Osteoblast (primary cell): Measurements from ENCODE around the gene HIVEP2. TPM values are rescaled to one million over a fixed set of nuclear protein-coding genes. Genes with fewer than 3 reads are reported as not detected.

Experiments
- DNase-seq: peaks from one replicate; pipeline ENCODE4 v3.0.0; 2011; ENCODE audit warnings: low spot score, mixed read lengths; ENCODE audit not compliant: insufficient read length; ENCODE audit errors: missing footprints
- H2AFZ ChIP-seq: 2 replicates; pipeline ENCODE4 v1.6.0; 2011; ENCODE audit warnings: mild to moderate bottlenecking, low read length
- H3K27ac ChIP-seq: 2 replicates; pipeline ENCODE4 v1.5.1; 2011; ENCODE audit warnings: mild to moderate bottlenecking, low read depth, low read length, moderate library complexity
- H3K27me3 ChIP-seq: 2 replicates; pipeline ENCODE4 v1.6.0; 2012; ENCODE audit warnings: mild to moderate bottlenecking, control low read depth, inconsistent platforms, low read length, moderate library complexity; ENCODE audit not compliant: insufficient read depth
- H3K36me3 ChIP-seq: 2 replicates; pipeline ENCODE4 v1.5.1; 2011; ENCODE audit warnings: mild to moderate bottlenecking, low read length, control low read depth, moderate library complexity; ENCODE audit not compliant: insufficient read depth
- H3K4me1 ChIP-seq: 2 replicates; pipeline ENCODE4 v1.5.1; 2011; ENCODE audit warnings: mild to moderate bottlenecking, low read length, control low read depth, moderate library complexity; ENCODE audit not compliant: insufficient read depth
- H3K4me2 ChIP-seq: 2 replicates; pipeline ENCODE4 v1.6.0; 2011; ENCODE audit warnings: mild to moderate bottlenecking, low read length; ENCODE audit not compliant: insufficient read depth
- H3K4me3 ChIP-seq: fragments of 200-600 bp; sonication (generic); 3 replicates; pipeline ENCODE4 v1.5.1; 2012; ENCODE audit warnings: mild to moderate bottlenecking, low read length, inconsistent platforms; ENCODE audit not compliant: insufficient read depth
- H3K79me2 ChIP-seq: 2 replicates; pipeline ENCODE4 v1.6.0; 2012; ENCODE audit warnings: mild to moderate bottlenecking, low read length, control low read depth, inconsistent platforms; ENCODE audit not compliant: insufficient read depth
- H3K9me3 ChIP-seq: 2 replicates; pipeline ENCODE4 v1.5.1; 2011; ENCODE audit warnings: low read depth, low read length, control low read depth
- H4K20me1 ChIP-seq: 2 replicates; pipeline ENCODE4 v1.6.0; 2012; ENCODE audit warnings: mild to moderate bottlenecking, low read length, control low read depth; ENCODE audit not compliant: insufficient read depth
- total RNA-seq: library from RNA; depleted of rRNA; stranded (reverse); fragments of >200 nt; gene quantifications from 2 replicates; pipeline ENCODE4 v1.2.3, GENCODE V29; 2012
- TF ChIP-seq, protein P1 (sequence below): IDR thresholded peaks from 2 replicates; pipeline ENCODE4 v1.5.1; 2011; ENCODE audit warnings: mild to moderate bottlenecking, low read depth, low read length, moderate library complexity; ENCODE audit errors: extremely low read depth

HIVEP2 gene
- total RNA-seq, 1 donor, result 30.4 TPM

DNA sequence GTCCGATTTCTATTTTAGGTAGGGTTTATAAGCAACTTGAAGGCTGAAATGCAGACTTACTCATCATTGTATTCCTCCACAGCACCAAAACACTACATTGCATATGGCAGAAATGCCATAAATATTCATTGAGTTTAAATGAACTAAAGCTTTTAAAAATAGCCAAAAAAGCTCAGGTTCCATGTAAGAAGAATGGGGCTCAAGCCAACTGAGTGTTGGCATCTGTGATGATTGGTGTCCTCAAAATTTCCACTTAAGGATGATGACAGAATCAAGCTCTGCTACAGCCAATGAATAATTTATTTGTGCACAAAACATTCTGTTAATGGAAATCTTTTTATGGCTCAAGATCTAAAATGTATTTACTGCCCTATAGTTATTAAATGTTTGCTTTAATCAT, 115.4 kb downstream of the HIVEP2 start:
- Histone ChIP-seq H2AFZ (no peak overlapping the region), H3K79me2 (peaks cover 35% of the 10 kb centered on the region), H3K27me3 (no peaks in the 10 kb centered on the region), H3K36me3 (no peaks in the 10 kb centered on the region), H3K4me3 (no peak overlapping the region), H3K4me1 (peaks cover 25% of the 10 kb centered on the region), H3K27ac (no peak overlapping the region), H3K4me2 (no peak overlapping the region), H4K20me1 (no peaks in the 10 kb centered on the region), H3K9me3 (no peaks in the 10 kb centered on the region)
- DNase-seq, result no peak
- TF ChIP-seq, protein P1, sequence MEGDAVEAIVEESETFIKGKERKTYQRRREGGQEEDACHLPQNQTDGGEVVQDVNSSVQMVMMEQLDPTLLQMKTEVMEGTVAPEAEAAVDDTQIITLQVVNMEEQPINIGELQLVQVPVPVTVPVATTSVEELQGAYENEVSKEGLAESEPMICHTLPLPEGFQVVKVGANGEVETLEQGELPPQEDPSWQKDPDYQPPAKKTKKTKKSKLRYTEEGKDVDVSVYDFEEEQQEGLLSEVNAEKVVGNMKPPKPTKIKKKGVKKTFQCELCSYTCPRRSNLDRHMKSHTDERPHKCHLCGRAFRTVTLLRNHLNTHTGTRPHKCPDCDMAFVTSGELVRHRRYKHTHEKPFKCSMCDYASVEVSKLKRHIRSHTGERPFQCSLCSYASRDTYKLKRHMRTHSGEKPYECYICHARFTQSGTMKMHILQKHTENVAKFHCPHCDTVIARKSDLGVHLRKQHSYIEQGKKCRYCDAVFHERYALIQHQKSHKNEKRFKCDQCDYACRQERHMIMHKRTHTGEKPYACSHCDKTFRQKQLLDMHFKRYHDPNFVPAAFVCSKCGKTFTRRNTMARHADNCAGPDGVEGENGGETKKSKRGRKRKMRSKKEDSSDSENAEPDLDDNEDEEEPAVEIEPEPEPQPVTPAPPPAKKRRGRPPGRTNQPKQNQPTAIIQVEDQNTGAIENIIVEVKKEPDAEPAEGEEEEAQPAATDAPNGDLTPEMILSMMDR, result no peak

DNA sequence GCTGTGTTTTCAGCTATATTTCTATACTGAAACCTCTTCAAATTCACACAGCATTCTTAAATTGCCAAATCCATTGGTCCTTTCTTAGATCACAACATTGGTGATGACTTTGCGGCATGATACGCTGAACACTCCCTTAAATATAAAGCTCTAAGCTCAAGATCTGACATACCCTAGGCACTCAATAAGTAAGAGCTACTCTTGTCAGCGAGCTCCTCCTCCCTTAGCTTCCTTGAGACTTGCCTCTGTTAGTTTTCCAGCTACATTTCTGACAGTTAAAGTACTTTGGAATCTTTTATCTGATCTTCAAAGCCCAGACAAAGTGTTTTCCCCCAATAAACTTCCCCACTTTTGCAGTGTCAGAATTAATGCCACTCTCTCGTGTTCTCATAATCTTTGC, 117.0 kb downstream of the HIVEP2 start:
- H3K4me2 ChIP-seq, result no peak overlapping the region
- no peaks in the 10 kb centered on the region for H3K36me3 ChIP-seq
- no peak overlapping the region for H3K27ac ChIP-seq
- H3K79me2 ChIP-seq, result peaks cover 44% of the 10 kb centered on the region
- no peaks in the 10 kb centered on the region for H4K20me1 ChIP-seq
- H3K4me3 ChIP-seq, result no peak overlapping the region
- H3K27me3 ChIP-seq, result no peaks in the 10 kb centered on the region
- TF ChIP-seq, protein P1, result no peak
- H2AFZ ChIP-seq, result no peak overlapping the region
- DNase-seq, result no peak
- H3K9me3 ChIP-seq, result no peaks in the 10 kb centered on the region
- H3K4me1 ChIP-seq, result peaks cover 16% of the 10 kb centered on the region

DNA sequence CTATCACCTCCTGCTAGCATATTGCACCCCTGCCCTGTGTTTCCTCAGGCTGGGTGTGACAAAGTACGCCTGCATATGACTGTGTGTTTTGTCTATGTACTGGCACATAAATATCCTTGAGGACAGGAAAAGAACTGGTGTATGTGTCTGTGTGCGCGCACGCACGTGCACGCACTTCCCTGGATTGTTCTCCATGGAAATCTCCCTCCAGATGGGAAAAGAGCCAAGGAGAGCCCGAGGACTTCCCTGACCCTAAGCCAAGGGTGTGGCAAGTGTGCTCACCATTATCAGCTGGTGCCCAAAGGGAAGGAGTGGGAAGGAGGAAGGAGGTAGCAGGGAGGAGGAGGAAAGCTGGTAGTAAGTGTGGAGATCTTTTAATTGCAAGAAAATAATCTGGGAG, 117.6 kb downstream of the HIVEP2 start:
- no peak overlapping the region for H3K4me2 ChIP-seq
- H3K36me3 ChIP-seq, result no peaks in the 10 kb centered on the region
- no peak overlapping the region for H2AFZ ChIP-seq
- peaks cover 50% of the 10 kb centered on the region for H3K79me2 ChIP-seq
- no peak overlapping the region for H3K27ac ChIP-seq
- no peaks in the 10 kb centered on the region for H3K27me3 ChIP-seq
- DNase-seq, result no peak
- no peak overlapping the region for H3K4me3 ChIP-seq
- H4K20me1 ChIP-seq, result no peaks in the 10 kb centered on the region
- H3K4me1 ChIP-seq, result peaks cover 9% of the 10 kb centered on the region
- H3K9me3 ChIP-seq, result no peaks in the 10 kb centered on the region
- TF ChIP-seq, protein P1, result no peak

DNA sequence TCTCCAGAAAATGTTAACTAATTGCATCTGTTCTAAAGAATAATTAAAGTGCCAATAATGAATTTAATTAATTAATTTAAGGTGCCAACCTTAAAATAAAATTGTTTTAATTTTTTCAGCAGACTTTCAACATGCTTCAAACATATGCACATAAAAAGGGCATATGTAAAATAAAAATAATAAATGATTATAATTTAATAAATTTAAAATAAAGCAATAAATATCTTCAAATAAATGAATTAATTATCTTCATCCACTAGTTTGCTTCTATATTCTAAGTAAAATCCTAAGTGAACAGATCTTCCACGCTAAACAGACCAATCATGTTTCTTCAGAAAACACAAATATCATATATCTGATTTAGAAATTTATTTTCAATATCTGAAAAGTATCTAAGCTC, 119.2 kb downstream of the HIVEP2 start:
- H3K4me2 ChIP-seq, result no peak overlapping the region
- H3K4me1 ChIP-seq, result peaks cover 9% of the 10 kb centered on the region
- no peaks in the 10 kb centered on the region for H3K9me3 ChIP-seq
- H3K27me3 ChIP-seq, result no peaks in the 10 kb centered on the region
- peaks cover 55% of the 10 kb centered on the region for H3K79me2 ChIP-seq
- TF ChIP-seq, protein P1, result no peak
- H3K27ac ChIP-seq, result no peak overlapping the region
- no peaks in the 10 kb centered on the region for H4K20me1 ChIP-seq
- no peaks in the 10 kb centered on the region for H3K36me3 ChIP-seq
- no peak overlapping the region for H3K4me3 ChIP-seq
- H2AFZ ChIP-seq, result no peak overlapping the region
- DNase-seq, result no peak
